Tibial nerve (tissue), 3 donors: Measurements from ENCODE around the gene ANXA5.

Source experiments
- EP300 ChIP-seq, 2 donors: sonication (generic); formaldehyde crosslinking; IDR thresholded peaks; one replicate each; pipeline ENCODE4 v1.6.1; 2017; ENCODE audit warnings: antibody characterized with exemption in 2 of 2, mild to moderate bottlenecking in 1 of 2
- POLR2A ChIP-seq, 2 donors: fragments of 450-650 bp; IDR thresholded peaks; one replicate each; pipeline ENCODE4 v1.6.1; 2017; ENCODE audit warnings: antibody characterized with exemption in 2 of 2, mild to moderate bottlenecking in 2 of 2, moderate library complexity in 2 of 2

DNA sequence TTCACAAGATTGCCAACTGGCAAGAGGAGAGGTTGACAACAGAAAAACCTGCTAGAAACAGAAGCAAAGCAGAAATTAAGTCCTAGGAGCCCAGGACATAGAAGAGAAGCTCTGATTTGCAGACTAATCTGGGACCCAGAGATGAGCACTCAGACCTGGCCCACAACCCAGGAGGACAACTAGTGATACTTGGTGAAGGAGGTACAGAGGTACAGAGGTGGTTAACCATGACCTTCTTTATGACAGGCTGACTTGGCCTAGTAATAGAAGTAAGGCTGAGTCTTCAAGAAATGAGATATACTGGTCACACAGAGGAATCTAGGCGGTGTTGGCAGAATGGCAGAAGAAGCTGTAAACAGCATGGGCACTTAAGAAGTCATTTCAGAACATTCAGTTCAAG is 43.6 kb downstream of the ANXA5 start:
- TF ChIP-seq EP300 (IDR thresholded peaks at IDR 0.05) (no peak), POLR2A (IDR thresholded peaks at IDR 0.05) (no peak)
